ES-I3 (cell line): Measurements from ENCODE around the gene FLT3.

Source experiments
- H3K36me3 ChIP-seq: 2 replicates; pipeline ENCODE4 v1.6.1; 2013; ENCODE audit warnings: mild to moderate bottlenecking, low read length, control low read depth, moderate library complexity; ENCODE audit not compliant: insufficient read depth
- H3K4me1 ChIP-seq: 2 replicates; pipeline ENCODE4 v1.6.1; 2013; ENCODE audit warnings: mild to moderate bottlenecking, control low read depth, low read length; ENCODE audit not compliant: insufficient read depth
- H3K9ac ChIP-seq: 2 replicates; pipeline ENCODE4 v1.6.1; 2013; ENCODE audit warnings: low read depth, mild to moderate bottlenecking, low read length, moderate library complexity
- H3K9me3 ChIP-seq: 2 replicates; pipeline ENCODE4 v1.6.1; 2013; ENCODE audit warnings: mild to moderate bottlenecking, low read length, moderate library complexity; ENCODE audit not compliant: control insufficient read depth, insufficient read depth

Gene FLT3

DNA sequence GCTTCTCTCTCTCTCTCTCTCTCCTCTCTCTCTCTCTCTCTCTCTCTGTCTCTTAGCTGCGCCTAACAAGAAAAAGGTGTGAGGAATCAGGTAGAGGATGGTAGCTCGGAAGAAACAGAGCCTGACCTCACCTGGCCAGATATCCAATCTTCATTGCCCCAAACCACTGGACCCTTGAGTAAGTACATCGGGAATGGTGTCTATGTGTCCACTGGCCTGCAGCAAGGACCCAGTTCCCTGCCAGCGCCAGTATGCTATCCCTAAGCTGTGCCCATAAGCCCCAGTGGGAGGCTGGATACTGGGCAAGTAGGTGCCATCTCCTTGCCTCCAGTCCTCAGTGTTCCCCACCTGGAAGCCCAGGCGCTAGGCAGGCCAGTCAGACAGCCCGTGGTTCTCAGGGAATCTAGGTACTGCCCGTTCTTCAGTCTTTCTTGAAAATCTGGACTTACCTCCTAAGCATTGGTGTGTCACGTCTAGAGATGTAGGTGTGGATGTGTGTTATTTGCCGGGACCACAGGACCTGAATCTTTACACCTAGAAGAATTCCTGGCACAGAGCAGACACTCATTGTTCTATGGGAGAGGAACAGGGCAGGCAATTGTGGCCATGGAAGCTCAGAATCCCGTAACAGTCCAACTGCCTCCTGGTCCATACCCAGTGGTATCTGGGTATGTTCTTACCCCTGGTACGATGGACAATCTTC, 119.2 kb downstream of the FLT3 start:
- Histone ChIP-seq H3K9me3 (no peaks in the 10 kb centered on the region), H3K4me1 (peaks cover 14% of the 10 kb centered on the region), H3K36me3 (no peaks in the 10 kb centered on the region), H3K9ac (no peak overlapping the region)

DNA sequence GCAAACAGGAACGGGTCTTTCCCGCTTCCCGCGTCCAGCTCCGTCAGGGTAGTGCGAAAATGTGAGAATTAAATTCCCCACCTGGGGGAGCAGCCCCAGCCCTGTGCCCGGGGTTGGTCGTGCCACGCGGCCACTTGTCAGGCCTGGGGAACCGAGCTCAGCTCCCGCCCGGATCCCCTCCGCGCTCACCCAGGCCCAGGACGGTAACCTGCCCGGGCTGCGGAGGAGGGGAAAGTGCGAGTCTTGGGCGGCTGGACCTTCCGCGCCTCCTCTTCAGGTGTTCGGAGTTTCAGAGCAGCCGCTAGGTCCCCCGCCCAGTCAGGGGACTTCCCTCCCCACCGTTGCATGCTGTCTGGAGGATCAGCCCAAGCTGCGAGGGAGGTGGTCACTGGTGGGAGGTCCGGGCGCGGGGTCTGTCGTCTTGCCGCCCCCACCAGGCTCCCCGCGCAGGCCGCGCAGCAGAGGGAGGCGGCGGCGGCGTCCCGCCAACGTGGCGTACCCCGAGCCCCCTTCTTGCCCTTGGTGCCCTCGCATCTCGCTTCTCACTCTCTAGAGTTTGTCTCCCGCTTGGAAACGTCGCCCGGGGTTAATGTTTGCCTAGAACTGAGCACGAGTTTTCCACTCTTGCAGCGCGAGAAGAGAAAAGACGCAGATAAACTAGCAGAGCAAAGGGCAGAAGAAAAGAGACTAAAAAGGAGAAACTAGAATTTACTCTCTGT, 119.9 kb downstream of the FLT3 start:
- peaks cover 14% of the 10 kb centered on the region for H3K4me1 ChIP-seq
- H3K9me3 ChIP-seq, result no peaks in the 10 kb centered on the region
- no peaks in the 10 kb centered on the region for H3K36me3 ChIP-seq
- H3K9ac ChIP-seq, result no peak overlapping the region; the same call in 1 of the 2 replicates

DNA sequence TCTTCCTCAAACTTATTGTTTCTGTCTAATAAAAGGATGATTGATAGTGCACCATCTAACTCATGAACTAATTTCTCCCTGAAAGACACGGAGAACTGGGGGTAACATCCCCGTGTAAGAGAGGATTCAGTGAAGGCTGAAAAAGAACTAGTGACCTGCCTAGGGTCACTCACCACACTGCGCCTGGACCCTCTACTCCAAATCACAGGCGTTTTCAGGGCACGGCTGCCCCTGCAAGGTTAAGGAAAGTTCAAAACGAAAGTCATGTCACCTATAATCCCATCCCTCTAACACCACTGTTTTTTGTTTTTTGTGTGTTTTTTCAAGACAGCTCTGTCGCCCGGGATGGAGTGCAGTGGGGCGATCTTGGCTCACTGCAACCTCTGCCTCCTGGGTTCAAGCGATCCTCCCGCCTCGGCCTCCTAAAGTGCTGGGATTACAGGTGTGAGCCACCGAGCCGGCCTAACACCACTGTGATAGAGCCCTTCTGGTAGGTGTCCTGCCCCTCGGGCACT, 120.6 kb downstream of the FLT3 start:
- H3K9ac ChIP-seq, result no peak overlapping the region
- H3K4me1 ChIP-seq, result peaks cover 14% of the 10 kb centered on the region

DNA sequence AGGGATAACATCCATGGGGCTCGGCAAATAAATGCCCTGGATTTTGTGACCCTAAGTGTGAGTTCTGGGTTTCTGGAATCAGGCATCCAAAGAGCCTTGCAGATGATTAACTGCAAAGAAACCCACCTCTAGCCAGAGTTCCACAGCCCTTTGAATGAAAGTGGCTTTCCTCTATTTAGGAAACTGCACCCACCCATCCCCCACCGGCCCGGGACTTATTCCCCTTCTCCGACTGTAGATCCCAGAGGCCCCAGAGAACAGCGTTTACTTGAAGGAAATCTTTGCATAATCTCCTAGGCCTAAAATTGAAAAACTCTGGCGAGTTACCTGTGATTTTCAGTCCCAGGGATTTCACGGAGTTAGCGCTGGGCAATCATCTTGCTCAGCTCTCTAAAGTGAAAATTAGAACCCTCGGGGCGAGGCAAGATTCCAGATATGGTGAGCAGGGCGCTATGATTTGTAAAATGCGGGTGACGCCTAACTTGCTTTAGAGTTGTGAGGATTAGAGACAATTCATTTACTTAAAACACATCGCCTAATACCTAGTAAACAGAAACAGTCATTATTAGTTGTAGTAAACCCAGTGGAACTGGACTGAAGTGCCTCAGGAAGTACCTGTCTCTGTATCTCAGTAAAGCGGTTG, 121.3 kb downstream of the FLT3 start:
- Histone ChIP-seq H3K9me3 (no peaks in the 10 kb centered on the region), H3K36me3 (no peaks in the 10 kb centered on the region), H3K9ac (no peak overlapping the region; the same call in 1 of the 2 replicates), H3K4me1 (peaks cover 14% of the 10 kb centered on the region)

More for the DNA sequence above, 120.6 kb downstream of the FLT3 start:
- Histone ChIP-seq H3K36me3 (no peaks in the 10 kb centered on the region), H3K9me3 (no peaks in the 10 kb centered on the region)

DNA sequence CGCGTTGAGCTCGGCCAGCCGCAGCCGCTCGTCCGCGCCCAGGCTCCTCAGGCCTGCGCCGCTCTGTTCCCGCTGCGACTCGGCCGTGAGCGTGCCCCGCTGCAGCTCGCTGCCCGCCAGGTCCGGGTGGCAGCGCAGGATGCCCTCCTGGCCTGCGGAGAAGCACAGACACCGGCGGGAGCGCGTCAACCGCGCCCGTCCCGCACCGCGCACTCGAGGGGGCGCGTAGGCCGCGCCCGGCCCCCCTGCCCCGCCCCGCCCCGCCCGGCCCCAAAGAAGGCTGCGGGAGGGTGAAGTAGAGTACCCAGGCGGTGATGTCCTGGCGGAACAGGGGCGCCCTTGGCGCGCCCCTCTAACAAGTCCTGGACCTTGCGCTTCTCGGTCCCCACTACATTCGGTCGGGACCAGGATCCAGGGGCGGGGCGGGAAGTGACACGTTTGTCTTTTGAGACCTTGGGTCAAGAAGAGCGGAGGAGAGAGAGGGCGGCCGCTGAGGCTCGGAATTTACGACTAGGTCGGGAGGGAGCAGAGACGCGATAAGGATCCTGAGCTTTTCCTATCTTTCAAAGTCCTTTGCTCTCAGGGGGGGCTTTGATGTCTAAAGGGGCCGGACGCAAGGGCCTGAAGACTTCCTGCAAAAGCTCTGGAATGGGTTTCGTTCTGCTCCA, 121.9 kb downstream of the FLT3 start:
- H3K36me3 ChIP-seq, result no peaks in the 10 kb centered on the region
- peak overlapping the region; percentile 6; the same call in 1 of the 2 replicates for H3K9ac ChIP-seq
- peaks cover 14% of the 10 kb centered on the region for H3K4me1 ChIP-seq
- H3K9me3 ChIP-seq, result no peaks in the 10 kb centered on the region

DNA sequence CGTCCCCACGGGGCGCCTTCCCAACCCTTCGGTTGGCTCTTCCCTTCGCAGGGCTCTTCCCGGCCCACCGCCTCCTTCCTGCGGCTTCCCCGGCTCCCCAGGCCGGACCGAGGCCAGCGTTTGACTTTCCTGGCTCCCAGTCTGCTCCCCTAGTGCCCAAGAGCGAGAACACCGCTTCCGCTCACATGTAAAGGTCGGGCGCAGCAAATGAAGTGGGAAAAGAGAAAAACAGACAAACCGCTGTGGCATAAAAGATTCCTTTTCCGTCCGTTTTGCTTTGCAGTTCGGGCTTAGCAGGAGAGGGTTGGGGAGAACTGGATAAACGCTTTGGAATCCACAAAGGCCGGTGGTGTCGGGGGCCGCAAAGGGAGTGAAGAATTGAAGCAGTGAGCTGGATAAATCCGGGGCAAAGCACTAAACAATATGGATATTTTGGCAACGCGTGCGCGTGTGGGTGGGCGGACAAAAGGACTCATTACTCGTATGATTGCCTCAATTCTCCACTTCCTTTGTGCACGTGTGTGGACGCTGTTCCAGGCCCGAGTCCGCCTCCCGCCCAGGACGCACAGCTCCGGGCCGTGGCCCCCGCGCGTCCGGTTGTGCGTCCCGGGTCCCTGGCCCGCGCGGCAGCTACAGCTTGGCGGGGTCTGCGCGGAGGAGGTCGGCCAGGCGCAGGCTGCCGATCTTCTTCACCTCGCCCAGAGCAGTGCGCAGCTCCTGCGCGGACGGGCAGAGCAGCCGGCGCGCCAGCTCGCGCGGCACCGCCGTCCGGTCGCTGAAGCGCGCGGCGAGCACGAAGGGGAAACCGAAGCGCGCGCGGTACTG, 122.7 kb downstream of the FLT3 start:
- Histone ChIP-seq H3K9ac (peak overlapping the region; percentile 20), H3K4me1 (peaks cover 14% of the 10 kb centered on the region), H3K9me3 (no peaks in the 10 kb centered on the region), H3K36me3 (no peaks in the 10 kb centered on the region)

DNA sequence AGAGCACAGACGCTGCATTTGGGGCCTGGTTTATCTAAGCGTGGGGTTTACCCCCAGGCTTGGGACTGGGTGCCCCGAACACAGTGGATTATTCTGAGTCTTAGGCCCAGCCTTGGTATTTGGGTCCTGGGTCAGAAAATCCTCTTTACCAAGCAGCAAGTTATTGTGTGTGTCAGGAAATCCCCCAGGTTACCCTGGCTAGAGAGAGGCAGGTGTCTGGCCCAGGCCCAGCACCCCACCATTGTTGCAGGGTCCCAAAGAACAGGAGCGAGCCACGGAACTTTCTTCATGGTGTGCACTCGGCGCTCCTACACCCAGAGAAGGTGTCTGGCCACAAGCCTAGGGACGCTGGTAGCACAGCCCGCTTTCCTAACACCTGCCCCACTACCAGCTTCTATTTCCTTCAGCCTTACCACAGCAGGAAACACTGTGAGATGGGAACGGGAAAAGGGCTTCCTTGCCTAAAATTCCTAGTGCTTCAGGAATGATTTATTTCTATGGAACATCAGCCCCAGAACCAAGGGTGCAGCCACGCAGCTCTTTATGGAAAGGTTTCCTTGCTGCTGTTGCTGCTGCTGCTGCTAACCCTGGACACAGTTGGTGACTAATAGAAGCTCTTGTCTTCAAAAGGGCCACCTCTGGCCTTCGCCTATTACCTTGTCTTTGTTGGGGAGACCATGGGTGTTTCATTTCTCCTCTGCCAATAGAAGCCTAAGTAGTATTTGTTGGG, 123.8 kb downstream of the FLT3 start:
- H3K9me3 ChIP-seq, result no peaks in the 10 kb centered on the region
- no peaks in the 10 kb centered on the region for H3K36me3 ChIP-seq
- H3K4me1 ChIP-seq, result peaks cover 16% of the 10 kb centered on the region
- H3K9ac ChIP-seq, result no peak overlapping the region

DNA sequence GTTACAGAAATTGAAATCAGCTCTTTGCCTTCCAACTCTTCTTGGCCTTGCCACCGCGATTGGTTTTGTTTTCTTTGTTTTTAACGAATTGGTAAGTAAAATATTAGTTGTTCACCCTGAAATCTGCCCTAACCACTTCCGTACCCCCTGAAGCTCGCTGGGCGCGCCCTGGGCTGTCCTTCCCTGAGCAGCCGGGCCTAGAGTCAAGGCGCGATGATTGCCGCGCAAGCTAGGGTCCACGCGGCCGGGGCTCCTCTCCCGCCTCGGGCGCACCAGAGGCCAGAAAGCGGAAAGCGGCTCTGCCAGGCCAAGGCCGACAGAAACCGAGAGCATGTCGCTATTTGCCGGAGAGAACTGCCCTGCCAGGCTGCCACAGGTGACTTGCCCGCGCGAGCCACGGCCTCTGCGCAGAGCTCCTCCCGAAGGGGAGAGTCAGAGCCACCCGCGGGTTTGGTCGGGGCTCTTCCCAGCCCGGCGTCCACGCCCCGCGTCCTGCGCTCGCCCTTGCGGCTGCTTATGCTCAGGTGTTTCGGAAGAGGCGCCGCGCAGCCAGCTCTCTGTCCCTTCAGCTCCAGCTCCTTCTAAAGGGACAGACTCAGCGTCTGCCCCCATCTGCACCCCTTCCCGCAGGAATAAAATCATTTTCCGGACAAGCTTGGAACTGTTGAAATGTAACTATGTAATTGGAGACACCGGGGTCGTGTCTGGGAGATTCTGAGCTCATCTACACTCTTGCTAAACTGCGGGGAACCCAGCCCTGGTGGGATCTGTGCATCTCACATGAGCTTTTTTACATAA, 124.6 kb downstream of the FLT3 start:
- Histone ChIP-seq H3K4me1 (peaks cover 19% of the 10 kb centered on the region), H3K9ac (no peak overlapping the region), H3K9me3 (no peaks in the 10 kb centered on the region), H3K36me3 (no peaks in the 10 kb centered on the region)

DNA sequence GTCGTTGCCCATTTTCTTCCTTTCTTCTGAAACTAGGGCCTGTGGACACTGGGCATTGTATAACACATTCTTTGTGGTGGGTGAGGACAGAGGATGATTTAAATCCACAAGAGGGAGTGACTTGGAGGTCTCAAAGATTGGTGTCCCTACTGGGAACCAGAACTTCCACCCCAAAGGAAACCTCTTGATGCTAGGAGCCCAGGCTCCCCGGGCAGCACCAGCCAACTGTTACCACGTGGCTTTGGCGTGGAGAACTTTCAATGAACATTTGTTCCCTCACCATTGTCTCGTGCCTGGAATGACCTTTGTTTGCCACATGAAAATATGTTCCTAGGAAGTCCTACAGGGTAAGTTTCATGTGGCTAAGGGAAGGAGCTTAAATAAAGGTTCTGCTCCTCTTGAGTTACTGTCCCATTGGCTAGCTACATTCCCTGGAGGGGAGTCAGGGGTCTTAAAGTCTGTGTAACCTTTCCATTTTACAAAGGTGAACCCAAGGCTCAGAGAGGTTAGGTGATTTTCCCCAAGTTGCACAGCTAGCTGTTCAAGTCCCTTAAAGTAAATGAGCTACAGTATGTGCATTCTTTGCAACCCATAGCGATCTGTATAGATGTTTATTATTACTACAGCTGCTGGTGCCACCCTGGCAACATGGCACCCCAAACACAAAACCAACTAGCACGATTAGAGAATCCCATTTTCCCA, 126.3 kb downstream of the FLT3 start:
- H3K9me3 ChIP-seq, result no peaks in the 10 kb centered on the region
- no peak overlapping the region for H3K9ac ChIP-seq
- peaks cover 19% of the 10 kb centered on the region for H3K4me1 ChIP-seq
- H3K36me3 ChIP-seq, result no peaks in the 10 kb centered on the region

DNA sequence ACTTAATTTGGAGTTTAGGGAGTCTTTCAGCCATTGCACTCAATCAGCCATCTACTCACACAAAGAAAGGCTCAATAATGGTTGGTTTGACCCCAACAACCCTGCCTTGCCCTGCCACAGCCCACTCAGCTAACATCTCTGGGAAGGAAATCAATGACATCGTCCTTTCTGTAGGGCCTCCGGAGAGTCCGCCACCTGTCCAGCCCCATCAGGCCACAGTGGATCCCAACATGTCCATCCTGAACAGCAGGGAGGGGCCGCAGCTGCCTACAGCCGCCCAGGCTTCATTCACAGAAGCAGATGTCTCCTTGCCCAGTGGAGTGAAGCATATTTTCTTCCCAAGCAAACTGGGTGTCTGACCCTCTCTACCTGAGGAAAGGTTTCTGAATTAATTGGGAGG, 127.1 kb downstream of the FLT3 start:
- Histone ChIP-seq H3K36me3 (no peaks in the 10 kb centered on the region), H3K9ac (no peak overlapping the region), H3K4me1 (peaks cover 16% of the 10 kb centered on the region; the same call in 1 of the 2 replicates), H3K9me3 (no peaks in the 10 kb centered on the region)

DNA sequence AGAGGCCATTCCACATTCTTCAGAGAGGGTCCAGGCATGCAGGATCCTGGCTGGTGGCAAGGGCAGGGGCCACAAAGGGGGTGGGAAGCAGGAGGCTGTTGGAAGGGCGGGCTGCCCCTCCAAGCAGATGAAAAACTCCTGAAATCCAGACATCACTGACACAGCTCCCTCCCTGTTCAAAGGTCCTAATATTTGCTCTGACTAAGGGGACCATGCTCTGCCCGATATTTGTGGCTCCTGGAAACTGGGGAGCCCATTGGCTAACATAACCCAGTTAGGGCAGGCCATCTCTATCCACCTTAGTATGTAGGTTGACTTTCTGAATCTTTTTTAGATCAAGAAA, 127.9 kb downstream of the FLT3 start:
- no peaks in the 10 kb centered on the region for H3K36me3 ChIP-seq
- peaks cover 13% of the 10 kb centered on the region; the same call in 1 of the 2 replicates for H3K4me1 ChIP-seq
- no peaks in the 10 kb centered on the region for H3K9me3 ChIP-seq
- H3K9ac ChIP-seq, result no peak overlapping the region

DNA sequence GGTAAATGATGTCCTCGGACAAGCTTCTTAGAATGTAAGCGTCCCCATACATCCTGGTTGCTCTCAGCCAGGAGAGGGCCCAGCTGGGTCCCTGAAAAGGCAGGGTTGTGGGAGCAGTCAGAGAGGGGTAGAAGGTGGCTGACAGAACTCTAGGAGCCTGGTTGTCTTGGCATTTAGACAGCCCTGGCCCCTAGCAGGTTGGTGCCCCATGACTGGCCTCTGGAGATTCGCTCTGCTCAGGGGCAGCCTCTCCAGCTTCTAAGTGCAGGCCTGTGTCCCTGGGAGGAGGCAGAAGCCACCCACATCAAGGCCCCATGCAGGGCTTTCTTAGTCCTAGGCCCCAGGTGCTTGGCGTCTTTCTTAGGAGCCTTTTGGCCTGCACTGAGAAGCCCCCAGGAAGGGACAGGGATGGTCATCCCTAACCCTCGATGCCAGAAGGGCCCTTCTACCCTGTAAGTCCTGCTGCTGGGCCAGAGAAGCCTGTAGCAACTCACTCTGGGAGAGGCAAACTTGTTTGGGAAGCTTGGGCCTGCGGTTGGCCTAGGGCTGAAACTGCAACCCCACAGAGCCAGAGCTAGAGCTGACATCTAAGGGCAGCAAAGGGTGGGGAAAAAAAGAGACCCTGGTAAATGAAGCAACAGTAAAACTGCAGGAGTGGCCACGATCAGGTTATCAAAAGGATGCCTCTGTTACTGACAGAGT, 128.4 kb downstream of the FLT3 start:
- Histone ChIP-seq H3K9me3 (no peaks in the 10 kb centered on the region), H3K36me3 (no peaks in the 10 kb centered on the region), H3K4me1 (peaks cover 12% of the 10 kb centered on the region; the same call in 1 of the 2 replicates), H3K9ac (no peak overlapping the region)
